Measurements from ENCODE around the gene TMEM150B.

TMEM150B gene

DNA sequence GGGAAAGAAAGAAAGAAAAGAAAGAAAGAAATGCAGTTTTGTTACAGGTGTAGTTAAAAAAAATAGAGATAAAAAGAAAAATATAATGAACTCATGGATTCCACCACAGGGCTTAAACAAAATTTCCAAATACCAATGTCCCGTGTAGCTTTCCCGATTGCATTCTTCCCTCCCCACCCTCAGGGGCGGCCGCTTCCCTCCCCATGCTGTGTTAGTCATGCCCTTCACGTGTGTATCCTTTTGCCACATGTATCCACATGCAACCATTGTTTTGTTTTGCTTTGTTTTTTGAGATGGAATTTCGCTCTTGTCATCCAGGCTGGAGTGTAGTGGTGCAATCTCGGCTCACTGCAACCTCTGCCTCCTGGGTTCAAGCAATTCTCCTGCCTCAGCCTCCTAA, 11.0 kb upstream of the TMEM150B start:
- TF ChIP-seq GATA2 (IDR thresholded peaks at IDR 0.05; ENCODE audit: low read depth, low read length) (no peak), GATA3 (IDR thresholded peaks at IDR 0.05; ENCODE audit: low read depth, low read length) (no peak)

DNA sequence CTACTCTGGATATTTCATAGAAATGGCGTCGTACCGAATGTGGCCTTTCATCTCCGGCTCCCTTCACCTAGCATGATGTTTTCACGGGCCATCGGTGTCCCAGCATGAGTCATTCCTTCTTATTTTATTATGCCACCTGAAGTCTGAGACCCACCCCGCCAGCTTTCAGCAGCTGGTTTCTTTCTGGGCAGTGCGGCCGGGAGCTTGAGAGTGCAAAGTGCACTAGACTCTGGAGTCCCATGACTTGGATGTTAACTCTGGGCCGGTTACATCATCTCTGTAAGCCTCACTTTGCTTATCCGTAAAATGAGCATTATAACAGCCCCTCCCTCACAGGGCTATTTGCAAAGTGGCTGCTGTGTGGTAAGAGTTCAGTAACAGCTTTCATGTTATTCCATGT, 8.7 kb upstream of the TMEM150B start:
- TF ChIP-seq GATA3 (IDR thresholded peaks at IDR 0.05; ENCODE audit: low read depth, low read length), result no peak
- TF ChIP-seq GATA2 (IDR thresholded peaks at IDR 0.05; ENCODE audit: low read depth, low read length), result no peak

DNA sequence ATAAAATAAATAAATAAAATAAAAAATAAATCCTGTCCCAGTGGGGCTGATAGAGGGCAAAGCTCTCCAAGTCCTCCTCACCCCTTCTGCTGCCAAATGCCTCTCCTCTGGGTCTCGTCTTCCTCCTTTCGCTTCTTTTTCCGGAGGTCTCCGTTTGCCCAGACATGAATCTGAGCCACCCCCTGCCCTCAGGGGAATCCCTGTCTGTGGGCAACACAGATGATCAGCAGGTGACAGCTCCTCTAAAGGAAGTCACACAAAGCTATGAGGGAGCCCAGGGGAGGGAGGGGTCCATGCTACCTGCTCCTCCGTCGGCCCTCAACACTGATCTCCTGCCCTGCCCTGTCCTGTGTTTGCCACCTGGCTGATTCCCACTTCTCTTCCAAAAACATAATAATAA, 479 bp downstream of the TMEM150B start:
- no peak for TF ChIP-seq GATA3 (IDR thresholded peaks at IDR 0.05; ENCODE audit: low read depth, low read length)
- no peak for TF ChIP-seq GATA2 (IDR thresholded peaks at IDR 0.05; ENCODE audit: low read depth, low read length)

DNA sequence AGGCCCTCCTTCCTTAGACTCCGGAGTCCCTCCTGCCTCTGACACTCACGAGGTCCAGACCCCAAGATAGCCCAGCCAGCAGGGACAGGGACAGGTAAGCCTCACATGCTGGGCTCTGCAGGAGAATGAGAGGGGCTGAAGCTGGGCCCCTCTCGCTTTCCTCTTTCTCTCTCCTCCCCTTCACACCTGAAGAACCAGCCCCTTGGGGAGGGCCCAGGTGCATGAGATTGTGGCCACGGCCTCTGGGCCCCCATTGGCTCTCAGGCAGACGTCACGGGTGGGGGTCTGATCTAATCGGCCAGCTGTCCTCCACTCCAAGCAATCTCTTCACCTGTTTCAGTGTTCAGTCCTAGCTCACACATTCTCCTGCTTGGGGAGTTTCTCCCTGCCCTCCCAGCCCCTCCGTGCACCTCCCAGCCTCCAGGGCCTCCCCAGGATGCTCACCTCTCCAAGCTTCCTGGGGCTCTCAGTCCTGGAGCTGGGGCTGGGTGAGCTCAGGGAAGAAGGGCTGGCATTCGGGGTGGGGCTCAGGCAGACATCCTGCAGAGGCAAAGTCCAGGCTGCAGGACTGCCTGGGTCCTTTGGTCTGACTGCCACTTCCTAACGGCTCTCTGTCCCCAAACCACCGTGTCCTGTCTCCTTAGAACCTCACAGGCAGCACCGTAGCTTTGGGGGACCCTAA, 2.8 kb downstream of the TMEM150B start:
- TF ChIP-seq GATA2 (IDR thresholded peaks at IDR 0.05; ENCODE audit: low read depth, low read length), result no peak
- no peak for TF ChIP-seq GATA3 (IDR thresholded peaks at IDR 0.05; ENCODE audit: low read depth, low read length)

DNA sequence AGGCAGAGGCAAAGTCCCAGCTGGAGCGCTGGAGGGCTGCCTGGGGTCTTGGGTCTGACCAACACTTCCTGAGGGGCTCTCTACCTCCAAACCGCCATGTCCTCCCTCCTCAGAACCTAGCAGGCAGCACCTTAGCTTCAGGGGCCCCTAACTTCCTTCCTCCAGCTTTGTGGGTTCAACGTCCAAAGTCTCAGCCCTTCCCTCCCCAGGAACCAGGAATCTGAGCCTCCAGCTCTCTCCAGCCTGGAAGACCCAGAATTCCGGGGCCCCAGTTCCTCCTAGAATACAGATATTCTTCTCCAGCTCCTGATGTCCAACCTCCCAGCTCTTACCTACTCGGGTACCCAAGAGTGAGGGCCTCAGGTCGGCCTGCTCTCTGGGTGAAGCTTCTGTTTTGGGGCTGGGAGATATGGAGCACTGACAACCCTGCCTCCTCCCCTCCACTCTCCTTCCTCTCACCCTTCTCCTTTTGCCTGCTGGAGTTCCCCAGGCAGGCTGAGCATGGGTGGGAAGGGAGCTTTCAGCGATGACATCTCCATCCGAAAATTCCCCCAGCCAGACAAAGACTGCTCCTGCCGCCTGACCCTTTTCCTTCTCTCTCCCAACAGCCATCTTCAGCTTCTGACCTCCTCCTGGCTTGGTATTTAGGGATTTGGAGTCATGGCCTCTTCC, 3.5 kb downstream of the TMEM150B start:
- TF ChIP-seq GATA3 (IDR thresholded peaks at IDR 0.05; ENCODE audit: low read depth, low read length), result no peak
- no peak for TF ChIP-seq GATA2 (IDR thresholded peaks at IDR 0.05; ENCODE audit: low read depth, low read length)

DNA sequence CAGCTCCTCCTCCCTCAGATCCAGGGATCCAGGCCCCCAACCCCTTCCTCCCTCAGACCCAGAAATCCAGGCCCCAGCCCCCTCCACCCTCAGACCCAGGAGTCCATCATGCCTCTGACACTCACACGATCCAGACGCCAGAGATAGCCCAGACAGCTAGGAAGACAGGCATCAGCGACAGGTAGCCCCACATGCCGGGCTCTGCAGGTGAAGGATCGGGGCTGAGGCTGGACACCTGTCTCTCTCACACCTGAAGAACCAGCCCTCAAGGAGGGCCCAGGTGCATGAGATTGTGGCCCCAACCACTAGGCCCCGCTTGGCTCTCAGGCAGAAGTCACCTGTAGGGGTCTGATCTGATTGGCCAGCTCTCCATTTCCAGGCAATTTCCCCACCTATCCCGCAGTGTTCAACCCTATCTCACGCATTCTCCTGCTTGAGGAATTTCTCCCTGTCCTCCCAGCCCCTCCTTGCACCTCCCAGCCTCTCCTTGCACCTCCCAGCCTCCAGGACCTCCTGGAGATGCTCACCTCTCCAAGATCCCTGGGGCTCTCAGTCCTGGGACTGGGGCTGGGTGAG, 4.2 kb downstream of the TMEM150B start:
- TF ChIP-seq GATA3 (IDR thresholded peaks at IDR 0.05; ENCODE audit: low read depth, low read length) (no peak), GATA2 (IDR thresholded peaks at IDR 0.05; ENCODE audit: low read depth, low read length) (no peak)

DNA sequence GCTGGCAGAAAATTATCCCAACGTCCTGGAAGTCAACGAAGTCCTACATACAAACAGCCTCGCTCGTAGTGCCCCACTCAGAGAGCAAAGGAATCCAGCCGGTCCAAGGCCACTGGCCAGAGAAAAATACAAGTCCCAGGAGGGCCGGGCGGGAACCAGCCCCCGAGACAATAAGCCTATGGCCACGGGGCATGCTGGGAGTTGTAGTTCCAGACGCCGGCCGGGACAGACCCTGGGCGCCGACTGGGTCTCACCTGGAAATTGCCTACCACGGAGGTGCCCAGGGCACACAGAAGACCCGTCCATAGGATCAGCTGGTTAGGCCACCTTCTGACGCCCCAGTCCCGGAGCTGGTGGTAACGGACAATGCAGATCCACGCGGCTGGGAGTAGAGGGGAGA, 5.4 kb downstream of the TMEM150B start:
- TF ChIP-seq GATA2 (IDR thresholded peaks at IDR 0.05; ENCODE audit: low read depth, low read length) (no peak), GATA3 (IDR thresholded peaks at IDR 0.05; ENCODE audit: low read depth, low read length) (no peak)

DNA sequence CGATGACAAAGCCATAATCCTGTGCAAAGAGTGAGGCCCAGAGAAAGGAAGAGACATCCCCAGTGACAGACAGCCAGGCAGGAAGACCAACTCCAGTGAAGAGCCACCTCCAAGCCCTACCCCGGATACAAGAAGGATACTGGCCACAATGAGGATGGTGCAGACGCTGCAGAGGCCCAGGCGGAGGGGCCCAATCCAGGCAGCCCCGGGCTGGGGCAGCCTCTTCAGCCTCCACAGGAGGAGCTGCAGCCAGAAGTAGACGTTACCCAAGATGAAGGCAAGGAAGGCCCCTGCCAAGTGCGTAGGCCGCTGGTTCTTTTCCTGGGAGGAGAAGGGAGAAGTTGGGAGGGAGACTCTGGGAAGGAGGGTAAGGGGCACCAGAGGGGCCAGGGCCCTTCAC, 8.5 kb downstream of the TMEM150B start:
- TF ChIP-seq GATA3 (IDR thresholded peaks at IDR 0.05; ENCODE audit: low read depth, low read length), result no peak
- TF ChIP-seq GATA2 (IDR thresholded peaks at IDR 0.05; ENCODE audit: low read depth, low read length), result no peak

DNA sequence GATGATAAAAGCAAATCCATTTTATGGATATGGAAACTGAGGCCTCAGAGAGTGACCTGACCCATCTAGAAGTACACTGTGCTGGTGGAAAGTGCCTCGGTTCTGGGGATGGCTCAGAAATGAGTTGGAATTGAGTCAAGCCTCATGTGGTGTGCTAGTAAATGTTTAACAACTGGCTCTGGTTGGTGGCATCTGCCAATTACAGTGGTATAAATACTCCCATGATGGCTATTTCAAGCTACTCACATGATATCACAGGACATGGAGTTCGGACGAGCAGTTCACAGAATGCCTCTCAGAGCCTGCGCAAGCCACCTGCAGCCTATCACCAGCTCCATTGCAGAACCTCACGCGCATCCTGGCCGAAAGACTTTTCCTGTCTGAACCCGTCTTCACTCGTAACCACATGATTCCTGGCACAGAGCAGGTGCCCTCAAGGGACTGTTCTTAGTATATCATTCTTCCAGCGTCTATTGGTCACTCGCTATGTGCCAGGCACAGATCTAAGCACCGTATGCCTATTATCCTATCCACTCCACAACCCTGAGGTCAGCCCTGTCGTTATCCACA, 9.1 kb downstream of the TMEM150B start:
- no peak for TF ChIP-seq GATA2 (IDR thresholded peaks at IDR 0.05; ENCODE audit: low read depth, low read length)

DNA sequence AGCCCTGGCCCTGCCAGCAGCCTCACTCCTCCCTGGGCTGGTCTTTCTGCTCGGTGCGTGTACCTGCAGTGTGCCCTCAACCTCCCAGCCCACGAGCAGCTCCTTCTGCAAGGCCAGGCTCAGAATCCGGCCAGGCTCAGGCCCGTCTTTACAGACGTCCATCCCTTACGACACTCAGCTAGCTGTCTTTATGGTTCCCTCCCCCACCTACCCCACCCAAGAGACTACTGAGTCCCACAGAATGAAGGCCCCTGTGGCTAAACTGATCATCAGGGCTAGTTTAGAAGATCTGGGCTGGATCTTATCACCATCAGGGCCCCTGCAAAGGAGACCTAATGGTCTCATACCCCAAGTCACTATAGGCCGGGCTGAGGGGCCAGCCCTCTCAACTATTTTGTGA, 10.7 kb downstream of the TMEM150B start:
- no peak for TF ChIP-seq GATA3 (IDR thresholded peaks at IDR 0.05; ENCODE audit: low read depth, low read length)
- no peak for TF ChIP-seq GATA2 (IDR thresholded peaks at IDR 0.05; ENCODE audit: low read depth, low read length)

DNA sequence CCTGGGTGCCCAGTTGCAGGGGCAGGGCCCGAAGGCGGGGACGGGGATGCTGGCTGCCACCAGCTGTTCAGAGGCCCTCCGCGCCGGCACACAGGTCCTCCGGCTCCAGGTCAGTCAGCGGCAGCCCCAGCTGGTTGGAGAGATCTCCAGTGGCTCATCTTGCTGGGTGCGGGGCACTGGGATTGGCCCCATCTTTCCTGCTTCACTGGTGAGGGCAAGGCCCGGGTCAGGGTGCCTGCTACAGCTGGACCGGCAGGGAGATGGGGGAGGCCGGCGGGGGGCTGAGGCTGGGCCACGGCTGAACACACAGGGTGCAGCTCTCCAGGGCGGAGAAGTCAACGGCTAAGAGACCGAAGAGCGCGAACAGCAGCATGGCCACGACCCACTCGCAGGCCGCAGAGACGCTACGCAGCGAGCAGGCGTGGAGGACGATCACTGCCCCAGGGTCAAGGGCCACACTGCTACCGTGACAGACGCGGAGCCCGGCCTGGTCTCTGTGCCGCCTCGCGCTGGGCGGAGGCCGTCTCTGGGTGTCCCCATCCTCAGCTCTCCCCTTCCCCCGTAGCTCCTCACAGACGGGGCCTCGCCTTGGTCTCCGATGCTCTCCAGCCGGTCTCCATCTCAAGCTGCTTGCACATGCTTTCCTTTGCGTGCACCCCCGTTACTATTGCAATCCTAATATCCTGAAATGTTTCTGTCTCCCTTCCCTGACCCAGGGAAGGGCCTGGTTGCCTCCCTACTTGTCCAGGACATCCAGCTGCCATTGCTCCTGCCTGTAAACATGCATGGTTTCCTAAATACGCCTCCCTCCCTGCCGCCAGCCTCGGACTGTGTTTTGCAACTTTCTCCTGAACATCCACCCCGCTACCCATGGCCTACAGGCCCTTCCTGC, 12.3 kb downstream of the TMEM150B start:
- TF ChIP-seq GATA2 (IDR thresholded peaks at IDR 0.05; ENCODE audit: low read depth, low read length), result no peak
- TF ChIP-seq GATA3 (IDR thresholded peaks at IDR 0.05; ENCODE audit: low read depth, low read length), result no peak

DNA sequence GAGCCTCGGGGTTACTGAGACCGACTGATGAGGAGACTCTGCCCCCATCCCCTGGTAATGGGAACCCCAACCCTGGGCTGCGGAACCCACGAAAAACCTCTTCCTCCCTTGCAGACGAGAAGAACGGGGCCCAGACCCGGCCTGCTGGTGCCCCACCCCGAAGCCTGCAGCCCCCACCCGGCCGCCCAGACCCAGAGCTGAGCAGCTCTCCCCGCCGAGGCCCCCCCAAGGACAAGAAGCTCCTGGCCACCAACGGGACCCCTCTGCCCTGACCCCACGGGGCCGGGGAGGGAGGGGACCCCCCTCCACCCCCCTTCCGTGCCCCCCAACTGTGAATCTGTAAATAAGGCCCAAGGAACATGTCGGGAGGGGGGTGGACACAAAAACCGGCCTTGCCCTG, 13.3 kb downstream of the TMEM150B start:
- TF ChIP-seq GATA2 (IDR thresholded peaks at IDR 0.05; ENCODE audit: low read depth, low read length) (no peak), GATA3 (IDR thresholded peaks at IDR 0.05; ENCODE audit: low read depth, low read length) (no peak)

DNA sequence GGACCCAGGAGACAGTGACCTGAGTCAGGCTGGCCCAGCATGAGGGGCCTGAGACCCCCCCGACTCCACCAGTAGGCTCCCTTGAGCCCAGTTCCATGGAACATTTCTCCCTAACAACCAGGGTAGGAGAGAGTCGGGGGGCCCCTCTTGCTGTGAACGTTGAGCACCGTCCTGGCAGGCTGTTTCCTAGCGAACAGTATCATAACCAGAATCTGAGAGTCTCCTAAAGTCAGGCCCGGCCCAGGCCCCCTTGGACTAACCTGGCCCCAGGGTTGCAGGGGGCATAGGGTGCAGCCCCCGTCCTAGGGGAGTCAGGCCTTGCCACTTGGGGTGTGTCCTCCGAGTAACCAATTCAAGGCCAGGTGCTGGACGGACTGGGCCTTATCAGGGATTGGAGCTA, 13.7 kb downstream of the TMEM150B start:
- no peak for TF ChIP-seq GATA3 (IDR thresholded peaks at IDR 0.05; ENCODE audit: low read depth, low read length)
- no peak for TF ChIP-seq GATA2 (IDR thresholded peaks at IDR 0.05; ENCODE audit: low read depth, low read length)

DNA sequence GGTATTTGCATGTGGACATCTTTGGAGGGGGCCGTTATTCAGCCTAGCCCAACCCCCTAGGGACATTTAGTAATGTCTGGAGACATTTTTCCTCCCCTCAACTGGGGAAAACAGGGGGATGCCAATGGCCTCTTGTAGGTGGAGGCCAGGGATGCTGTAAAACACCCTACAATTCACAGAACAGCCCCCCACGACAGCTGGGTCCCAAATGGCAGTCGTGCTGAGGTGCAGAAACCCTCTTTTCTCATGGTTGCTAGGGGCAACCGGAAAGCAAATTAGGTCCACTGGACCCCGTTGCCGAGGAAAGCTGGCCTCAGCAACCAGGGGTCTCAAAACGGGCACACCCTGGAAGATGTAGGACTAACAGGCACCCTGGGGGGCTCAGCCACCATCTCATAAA, 14.6 kb downstream of the TMEM150B start:
- TF ChIP-seq GATA3 (IDR thresholded peaks at IDR 0.05; ENCODE audit: low read depth, low read length) (no peak), GATA2 (IDR thresholded peaks at IDR 0.05; ENCODE audit: low read depth, low read length) (no peak)
